HCT116 (cell line): ENCODE data around the gene UBE2D2. TPM values are rescaled to one million over a fixed set of nuclear protein-coding genes. Genes with fewer than 3 reads are reported as not detected.

ENCODE experiments used
- ATAC-seq: fragments of 200-7000 bp; cut with Tn5 transposase; 2 replicates; pipeline ENCODE4 v1.9.1; 2020; ENCODE audit warnings: mild to moderate bottlenecking, moderate library complexity
- BruUV-seq: library from RNA; stranded (reverse); fragments of 400-500 nt; replicated peaks from 2 replicates; lab custom pipeline; 2021; lab: Mats Ljungman, UMichigan
- CTCF ChIA-PET: fragments of 300-600 bp; sonication (Branson Sonifier 250); formaldehyde crosslinking; loops from one replicate; lab custom pipeline; 2021; ENCODE audit warnings: antibody characterized with exemption; lab: Charles Lee
- POLR2A ChIA-PET: fragments of 300-600, 350-600 bp; sonication (Branson Sonifier 250); formaldehyde crosslinking; loops from one replicate; lab custom pipeline; 2021; ENCODE audit warnings: antibody characterized with exemption; lab: Charles Lee
- RAD21 ChIA-PET, 2 experiments: fragments of 300-600 bp; sonication (Branson Sonifier 250); formaldehyde crosslinking; loops; one replicate each; lab custom pipeline; 2023; ENCODE audit warnings: low total read pairs in 2 of 2; ENCODE audit not compliant: uncharacterized antibody in 2 of 2, unreplicated experiment in 2 of 2, low non-redundant PET in 1 of 2; lab: Charles Lee
- DNase-seq: peaks from one replicate; pipeline ENCODE4 v3.0.0-alpha.2; 2010; ENCODE audit warnings: low read depth, low spot score
- H2AFZ ChIP-seq: fragments of 200-600 bp; shearing (Covaris generic), sonication (generic); 2 replicates; pipeline ENCODE4 v1.6.1; 2017; ENCODE audit warnings: low read depth, mixed run types, mixed read lengths, antibody characterized with exemption, low read length; ENCODE audit not compliant: poor library complexity, severe bottlenecking
- H3K27ac ChIP-seq: 2 replicates; pipeline ENCODE4 v1.5.1; 2012; ENCODE audit warnings: low read depth, low read length
- H3K27me3 ChIP-seq: fragments of 200-600 bp; sonication (generic); 2 replicates; pipeline ENCODE4 v1.6.1; 2016; ENCODE audit warnings: mixed run types, low read length, mixed read lengths; ENCODE audit not compliant: insufficient read depth
- H3K36me3 ChIP-seq, 2 experiments: fragments of 200-500 bp in 1 of 2; fragments of 200-600 bp in 1 of 2; sonication (Bioruptor generic) in 1 of 2; sonication (generic) in 1 of 2; 2 replicates each; pipeline versions ENCODE4 v1.5.1 to v1.6.1; 2014 to 2016; ENCODE audit warnings: low read length in 2 of 2, inconsistent platforms in 1 of 2, mixed read lengths in 1 of 2, mixed run types in 1 of 2; ENCODE audit not compliant: insufficient read depth in 2 of 2, control insufficient read depth in 1 of 2
- H3K4me1 ChIP-seq, 2 experiments: fragments of 200-600 bp in 1 of 2; sonication (generic) in 1 of 2; 2 replicates each; pipeline versions ENCODE4 v1.5.1 to v1.6.1; 2012 to 2017; ENCODE audit warnings: low read length in 2 of 2, inconsistent platforms in 1 of 2, mild to moderate bottlenecking in 1 of 2, mixed read lengths in 1 of 2, mixed run types in 1 of 2, moderate library complexity in 1 of 2; ENCODE audit not compliant: insufficient read depth in 2 of 2, control insufficient read depth in 1 of 2
- H3K4me2 ChIP-seq: fragments of 200-600 bp; sonication (generic); 2 replicates; pipeline ENCODE4 v1.6.1; 2017; ENCODE audit warnings: mixed run types, low read length, mixed read lengths
- H3K4me3 ChIP-seq, 2 experiments: fragments of 200-600 bp in 1 of 2; sonication (generic) in 1 of 2; replicated peaks in 1 of 2; 2 replicates each; pipeline ENCODE4 v1.5.1; 2011 to 2016; ENCODE audit warnings: low read length in 2 of 2, control low read depth in 1 of 2, low read depth in 1 of 2, mild to moderate bottlenecking in 1 of 2, mixed read lengths in 1 of 2, mixed run types in 1 of 2
- H3K79me2 ChIP-seq: fragments of 200-600 bp; sonication (generic); 2 replicates; pipeline ENCODE4 v1.6.1; 2017; ENCODE audit warnings: mild to moderate bottlenecking, mixed run types, low read length, moderate library complexity, mixed read lengths; ENCODE audit not compliant: insufficient read depth
- H3K9ac ChIP-seq: fragments of 200-600 bp; sonication (generic); 2 replicates; pipeline ENCODE4 v1.6.1; 2016; ENCODE audit warnings: low read length, mixed read lengths
- H3K9me2 ChIP-seq: fragments of 200-600 bp; sonication (generic), shearing (Covaris generic); 2 replicates; pipeline ENCODE4 v1.6.1; 2017; ENCODE audit warnings: mixed run types, mild to moderate bottlenecking, moderate library complexity; ENCODE audit not compliant: insufficient read depth
- H3K9me3 ChIP-seq, 2 experiments: fragments of 200-500 bp in 1 of 2; fragments of 200-600 bp in 1 of 2; sonication (Bioruptor generic) in 1 of 2; sonication (generic) in 1 of 2; 2 replicates each; pipeline ENCODE4 v1.6.1; 2014 to 2017; ENCODE audit warnings: low read length in 2 of 2, mixed read lengths in 2 of 2, inconsistent platforms in 1 of 2, low read depth in 1 of 2, mild to moderate bottlenecking in 1 of 2, mixed run types in 1 of 2, moderate library complexity in 1 of 2; ENCODE audit not compliant: control insufficient read depth in 1 of 2, insufficient read depth in 1 of 2
- H4K20me1 ChIP-seq: fragments of 200-600 bp; sonication (generic), shearing (Covaris generic); 2 replicates; pipeline ENCODE4 v1.6.1; 2017; ENCODE audit warnings: mixed run types, mild to moderate bottlenecking, moderate library complexity; ENCODE audit not compliant: insufficient read depth
- ATF3 ChIP-seq: IDR thresholded peaks from 2 replicates; pipeline ENCODE4 v1.6.1; 2012
- CBX3 ChIP-seq: IDR thresholded peaks from 2 replicates; pipeline ENCODE4 v1.6.1; 2012; ENCODE audit warnings: low read depth
- CEBPB ChIP-seq: IDR thresholded peaks from 2 replicates; pipeline ENCODE4 v1.6.1; 2012; ENCODE audit warnings: low read depth
- CTCF ChIP-seq, 3 experiments: fragments of 200-600 bp in 1 of 3; sonication (generic) in 1 of 3; IDR thresholded peaks in 2 of 3; conservative IDR thresholded peaks in 1 of 3; 2 replicates each; pipeline ENCODE4 v1.5.1; 2012 to 2017; ENCODE audit warnings: low read depth in 2 of 3, low read length in 2 of 3, antibody characterized with exemption in 1 of 3, borderline replicate concordance in 1 of 3, control low read depth in 1 of 3, mild to moderate bottlenecking in 1 of 3, mixed read lengths in 1 of 3, mixed run types in 1 of 3, moderate library complexity in 1 of 3; ENCODE audit not compliant: insufficient read depth in 1 of 3
- EGR1 ChIP-seq: IDR thresholded peaks from 2 replicates; pipeline ENCODE4 v1.6.1; 2012; ENCODE audit warnings: low read depth
- ELF1 ChIP-seq: IDR thresholded peaks from 2 replicates; pipeline ENCODE4 v1.6.1; 2012; ENCODE audit warnings: low read depth, borderline replicate concordance
- EZH2 ChIP-seq: fragments of 200-600 bp; sonication (generic); IDR thresholded peaks from 2 replicates; pipeline ENCODE4 v1.6.1; 2017; ENCODE audit warnings: antibody characterized with exemption, mixed run types
- MAX ChIP-seq: IDR thresholded peaks from 2 replicates; pipeline ENCODE4 v1.6.1; 2012
- POLR2AphosphoS5 ChIP-seq: IDR thresholded peaks from 2 replicates; pipeline ENCODE4 v1.6.1; 2011; ENCODE audit warnings: mild to moderate bottlenecking, low read depth, low read length, moderate library complexity
- RAD21 ChIP-seq: IDR thresholded peaks from 2 replicates; pipeline ENCODE4 v1.6.1; 2012; ENCODE audit warnings: low read depth, mild to moderate bottlenecking
- REST ChIP-seq: IDR thresholded peaks from 2 replicates; pipeline ENCODE4 v1.6.1; 2012; ENCODE audit warnings: low read depth
- SIN3A ChIP-seq: IDR thresholded peaks from 2 replicates; pipeline ENCODE4 v1.6.1; 2012; ENCODE audit warnings: low read depth
- SP1 ChIP-seq: IDR thresholded peaks from 2 replicates; pipeline ENCODE4 v1.6.1; 2012; ENCODE audit warnings: low read depth
- SRF ChIP-seq: IDR thresholded peaks from 2 replicates; pipeline ENCODE4 v1.6.1; 2012; ENCODE audit warnings: low read depth
- TCF7L2 ChIP-seq: IDR thresholded peaks from 2 replicates; pipeline ENCODE4 v1.7.0; 2011; ENCODE audit warnings: borderline replicate concordance, inconsistent platforms; ENCODE audit not compliant: insufficient read depth, insufficient read length; ENCODE audit errors: extremely low read depth
- YY1 ChIP-seq: IDR thresholded peaks from 2 replicates; pipeline ENCODE4 v1.6.1; 2011; ENCODE audit warnings: low read length, low read depth, moderate library complexity, mild to moderate bottlenecking; ENCODE audit not compliant: insufficient replicate concordance; ENCODE audit errors: extremely low read depth
- ZBTB33 ChIP-seq: IDR thresholded peaks from 2 replicates; pipeline ENCODE4 v1.6.1; 2011; ENCODE audit warnings: mild to moderate bottlenecking, low read length, moderate library complexity; ENCODE audit not compliant: insufficient replicate concordance; ENCODE audit errors: extremely low read depth
- ZFX ChIP-seq: fragments of 450-650 bp; IDR thresholded peaks from 2 replicates; pipeline ENCODE4 v1.6.1; 2017
- ZNF274 ChIP-seq: fragments of 200-500 bp; sonication (Bioruptor generic); IDR thresholded peaks from 2 replicates; pipeline ENCODE4 v1.6.1; 2014; ENCODE audit warnings: mild to moderate bottlenecking, low read depth, low read length, inconsistent platforms
- intact Hi-C: fragments of 100-400 bp; cut with micrococcal nuclease; formaldehyde crosslinking; loops from 2 replicates; pipeline ENCODE4 v1.10.0; 2022
- total RNA-seq: library from RNA; stranded (reverse); gene quantifications from one replicate; pipeline ENCODE4 v1.2.1, GENCODE V29; 2021; ENCODE audit not compliant: unreplicated experiment

Gene UBE2D2
- total RNA-seq, 1 experiment from 2014 or later: 140 TPM

GRCh38 chr5:139566611-139567010 lies 5.5 kb downstream of the UBE2D2 start:
- no peak overlapping the region for H3K4me3 ChIP-seq
- ATAC-seq (no peak), DNase-seq (no peak)
- POLR2A ChIA-PET: no interaction called here
- H4K20me1 ChIP-seq: no peaks in the 10 kb centered on the region
- no peak overlapping the region for H3K4me2 ChIP-seq
- no peak for TF ChIP-seq SIN3A
- no peak for TF ChIP-seq ZFX
- no peak for TF ChIP-seq TCF7L2
- no peak for TF ChIP-seq RAD21
- no peak for TF ChIP-seq POLR2AphosphoS5
- no peak for TF ChIP-seq SRF
- TF ChIP-seq ZNF274: no peak
- no peak for TF ChIP-seq SP1
- no peak for TF ChIP-seq ATF3
- no peak for TF ChIP-seq ELF1
- TF ChIP-seq CTCF (IDR thresholded peaks at IDR 0.05 in 2 of 3, conservative IDR thresholded peaks at IDR 0.05 in 1 of 3; ENCODE audit: borderline replicate concordance in 1 of 3, insufficient read depth in 1 of 3, low read depth in 2 of 3, low read length in 2 of 3): no peak
- TF ChIP-seq EGR1: no peak
- TF ChIP-seq REST: no peak
- TF ChIP-seq CEBPB: no peak
- no peak for TF ChIP-seq MAX
- TF ChIP-seq ZBTB33: no peak
- TF ChIP-seq EZH2: no peak
- no peak for TF ChIP-seq YY1
- TF ChIP-seq CBX3: no peak
- RAD21 ChIA-PET: no interaction called here
- no peaks in the 10 kb centered on the region for H3K9me2 ChIP-seq
- H3K79me2 ChIP-seq: peaks cover 100% of the 10 kb centered on the region
- peaks cover 8 to 13% of the 10 kb centered on the region in 2 experiments; a peak in 3 of 4 replicates for H3K4me1 ChIP-seq
- CTCF ChIA-PET: interaction anchor here (1.8 kb wide), 1 partner anchor 8 kb away, joined by 5 read pairs; no protein-coding TSS in a partner anchor
- H3K9ac ChIP-seq: no peak overlapping the region
- intact Hi-C loops: no loop called here
- H3K27ac ChIP-seq: no peak overlapping the region
- no peaks in the 10 kb centered on the region for H3K9me3 ChIP-seq
- BruUV-seq: no TSS peak
- no peaks in the 10 kb centered on the region for H3K27me3 ChIP-seq
- peaks cover 2 to 11% of the 10 kb centered on the region in 2 experiments; a peak in 1 of 4 replicates for H3K36me3 ChIP-seq
- H2AFZ ChIP-seq: no peak overlapping the region
